GM18951 (cell line): Measurements from ENCODE around the gene RNF111.

ENCODE experiments used
- POLR2A ChIP-seq: IDR thresholded peaks from 4 replicates; pipeline ENCODE4 v1.6.1; 2011; ENCODE audit warnings: mild to moderate bottlenecking; ENCODE audit not compliant: insufficient read length, insufficient read depth; ENCODE audit errors: extremely low read depth
- in situ Hi-C: fragments of 300-500 bp; cut with MboI; formaldehyde crosslinking; loops from one replicate; pipeline ENCODE4 v1.12.0; 2022; ENCODE audit warnings: low sequenced_read_pairs, mixed read lengths, inconsistent platforms; ENCODE audit not compliant: unreplicated experiment

Gene RNF111

GRCh38 chr15:58987491-58988005, at the start of gene RNF111:
Gene RNF111, plus strand, starts transcription at chr15:58987663. Its CDS starts 43,160 bp downstream, at chr15:59030823.
- in situ Hi-C loops = loop anchor here (10.0 kb wide), 1 partner anchor 507 kb away; no protein-coding TSS in a partner anchor
- peak; percentile 82 for TF ChIP-seq POLR2A

GRCh38 chr15:58947179-58947578, 40.3 kb upstream of the RNF111 start:
- in situ Hi-C loops = no loop called here

GRCh38 chr15:58951388-58952007, 36.0 kb upstream of the RNF111 start:
- in situ Hi-C loops = no loop called here
- TF ChIP-seq POLR2A = no peak

More at GRCh38 chr15:58947179-58947578, 40.3 kb upstream of the RNF111 start:
- no peak for TF ChIP-seq POLR2A

- TF ChIP-seq POLR2A = no peak
- in situ Hi-C loops = no loop called here
Observed at GRCh38 chr15:58952751-58953150, 34.7 kb upstream of the RNF111 start.

GRCh38 chr15:58957101-58957973, 30.1 kb upstream of the RNF111 start:
- in situ Hi-C loops = no loop called here
- no peak for TF ChIP-seq POLR2A

- TF ChIP-seq POLR2A = no peak
- in situ Hi-C loops = no loop called here
Observed at GRCh38 chr15:58958811-58959210, 28.7 kb upstream of the RNF111 start.

- TF ChIP-seq POLR2A = no peak
- in situ Hi-C loops = no loop called here
Observed at GRCh38 chr15:58962136-58962535, 25.3 kb upstream of the RNF111 start.

GRCh38 chr15:58962662-58963565, 24.5 kb upstream of the RNF111 start:
- in situ Hi-C loops = no loop called here
- TF ChIP-seq POLR2A = no peak

- in situ Hi-C loops = no loop called here
- no peak for TF ChIP-seq POLR2A
Observed at GRCh38 chr15:58966698-58967097, 20.8 kb upstream of the RNF111 start.

- no peak for TF ChIP-seq POLR2A
- in situ Hi-C loops = no loop called here
Observed at GRCh38 chr15:58967479-58967878, 20.0 kb upstream of the RNF111 start.

- in situ Hi-C loops = no loop called here
- TF ChIP-seq POLR2A = no peak
Observed at GRCh38 chr15:58977887-58978286, 9.6 kb upstream of the RNF111 start.

- TF ChIP-seq POLR2A = no peak
- in situ Hi-C loops = loop anchor here (10.0 kb wide), 1 partner anchor 514 kb away; no protein-coding TSS in a partner anchor
Observed at GRCh38 chr15:58980351-58980939, 7.0 kb upstream of the RNF111 start.
